ENCODE results near the gene HELZ2. TPM values are rescaled to one million over a fixed set of nuclear protein-coding genes. Genes with fewer than 3 reads are reported as not detected.

HELZ2 gene
- total and polyA plus RNA-seq, 2 donors from 2014 or later: 3.2 to 40.7 TPM

DNA sequence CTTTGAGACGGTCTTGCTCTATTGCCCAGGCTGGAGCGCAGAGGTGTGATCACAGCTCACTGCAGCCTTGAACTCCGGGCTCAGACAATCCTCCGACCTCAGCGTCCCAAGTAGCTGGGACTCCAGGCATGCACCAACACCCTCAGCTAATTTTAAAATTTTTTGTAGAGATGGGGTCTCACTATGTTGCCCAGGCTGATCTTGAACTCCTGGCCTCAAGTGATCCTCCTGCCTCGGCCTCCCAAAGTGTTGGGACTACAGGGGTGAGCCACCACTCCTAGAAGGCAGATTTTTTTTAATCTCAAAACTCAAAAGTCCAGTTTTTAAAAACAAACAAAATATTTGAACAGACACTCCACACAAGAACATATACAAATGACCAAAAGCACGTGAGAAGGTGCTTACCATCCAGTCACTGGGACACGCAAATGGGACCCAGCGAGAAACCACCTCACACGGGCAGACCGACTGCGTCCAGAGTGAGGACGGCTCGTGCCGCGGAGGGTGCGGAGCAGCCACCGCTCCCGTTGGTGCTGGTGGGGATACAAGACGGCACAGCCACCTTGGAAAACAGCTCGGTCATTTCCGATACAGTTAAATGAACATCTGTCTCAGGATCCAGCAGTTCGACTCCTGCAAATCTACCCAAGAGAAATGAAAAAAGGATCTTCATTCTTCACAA lies 8.5 kb upstream of the HELZ2 start:
- no peak for TF ChIP-seq CTCF (IDR thresholded peaks at IDR 0.05; ENCODE audit: borderline replicate concordance, extremely low read depth, insufficient read depth)
- intact Hi-C loops (cut with DNase I): no loop called here
- Histone ChIP-seq H3K27me3 (ENCODE audit: control insufficient read depth, insufficient read depth, low read length) (no peaks in the 10 kb centered on the region), H3K9me3 (ENCODE audit: control insufficient read depth in 2 of 3, insufficient read depth in 1 of 3, low read length in 3 of 3) (no peaks in the 10 kb centered on the region), H3K9ac (ENCODE audit: low read length in 3 of 3) (no peak overlapping the region), H3K27ac (ENCODE audit: low read depth in 2 of 2, low read length in 2 of 2) (no peak overlapping the region), H3K4me1 (ENCODE audit: control insufficient read depth in 2 of 3, insufficient read depth in 2 of 3, low read depth in 1 of 3, low read length in 3 of 3) (no peaks in the 10 kb centered on the region), H3K36me3 (ENCODE audit: control insufficient read depth in 2 of 3, insufficient read depth in 3 of 3, low read length in 3 of 3) (no peaks in the 10 kb centered on the region), H3K4me3 (ENCODE audit: low read length in 3 of 3) (no peak overlapping the region)
- FAIRE-seq (no peak), DNase-seq (no peak)

DNA sequence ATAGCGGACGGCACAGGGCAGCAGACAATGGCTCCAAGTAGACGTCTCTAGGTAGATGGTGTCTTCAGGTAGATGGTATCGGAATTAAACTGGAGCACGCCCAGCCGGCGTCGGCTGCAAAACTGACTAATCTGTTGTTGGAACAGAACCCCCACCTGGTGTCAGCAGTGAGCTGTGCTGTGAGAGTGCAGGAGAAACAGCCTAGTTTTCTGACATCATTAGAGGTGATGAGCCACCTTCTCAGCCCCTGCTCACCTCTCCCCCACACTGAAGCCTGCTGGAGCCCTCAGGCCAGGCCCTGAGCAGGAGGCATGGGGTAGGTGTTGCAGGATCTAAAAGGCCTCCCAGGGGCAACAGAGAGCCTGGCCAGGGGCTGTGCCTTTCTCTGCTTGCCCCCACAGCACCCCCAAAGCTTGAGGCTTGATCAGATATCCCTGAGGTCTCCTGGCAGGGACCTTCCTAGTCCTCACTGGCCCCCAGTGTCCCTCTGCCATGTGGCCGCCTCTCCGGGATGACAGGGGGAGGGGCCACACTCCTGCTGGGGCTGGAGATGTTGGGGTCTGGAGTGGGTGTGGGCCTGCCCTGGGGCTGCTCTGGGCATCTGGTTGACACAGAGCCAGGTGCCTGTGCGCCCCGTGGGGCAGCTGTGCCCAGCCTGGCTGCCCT lies 6.9 kb upstream of the HELZ2 start:
- FAIRE-seq: no peak
- peak in 4 of 5 donors; percentile 63 to 72 (median 68) for DNase-seq
- H3K4me1 ChIP-seq (ENCODE audit: control insufficient read depth in 2 of 3, insufficient read depth in 2 of 3, low read depth in 1 of 3, low read length in 3 of 3): no peaks in the 10 kb centered on the region
- H3K9ac ChIP-seq (ENCODE audit: low read length in 3 of 3): no peak overlapping the region
- TF ChIP-seq CTCF (IDR thresholded peaks at IDR 0.05; ENCODE audit: borderline replicate concordance, extremely low read depth, insufficient read depth): peak; percentile 30
- H3K27me3 ChIP-seq (ENCODE audit: control insufficient read depth, insufficient read depth, low read length): no peaks in the 10 kb centered on the region
- no peak overlapping the region for H3K4me3 ChIP-seq (ENCODE audit: low read length in 3 of 3)
- H3K9me3 ChIP-seq (ENCODE audit: control insufficient read depth in 2 of 3, insufficient read depth in 1 of 3, low read length in 3 of 3): no peaks in the 10 kb centered on the region
- no peak overlapping the region for H3K27ac ChIP-seq (ENCODE audit: low read depth in 2 of 2, low read length in 2 of 2)
- intact Hi-C loops (cut with DNase I): no loop called here
- no peaks in the 10 kb centered on the region for H3K36me3 ChIP-seq (ENCODE audit: control insufficient read depth in 2 of 3, insufficient read depth in 3 of 3, low read length in 3 of 3)

GRCh38 chr20:63579017-63579694 lies 5.1 kb upstream of the HELZ2 start:
- intact Hi-C loops (cut with DNase I): no loop called here
- Histone ChIP-seq H3K9ac (ENCODE audit: low read length in 3 of 3) (no peak overlapping the region), H3K27ac (ENCODE audit: low read depth in 2 of 2, low read length in 2 of 2) (no peak overlapping the region), H3K4me1 (ENCODE audit: control insufficient read depth in 2 of 3, insufficient read depth in 2 of 3, low read depth in 1 of 3, low read length in 3 of 3) (peaks cover 0 to 2% (median 0%) of the 10 kb centered on the region in 3 donors), H3K4me3 (ENCODE audit: low read length in 3 of 3) (no peak overlapping the region), H3K36me3 (ENCODE audit: control insufficient read depth in 2 of 3, insufficient read depth in 3 of 3, low read length in 3 of 3) (no peaks in the 10 kb centered on the region), H3K9me3 (ENCODE audit: control insufficient read depth in 2 of 3, insufficient read depth in 1 of 3, low read length in 3 of 3) (no peaks in the 10 kb centered on the region), H3K27me3 (ENCODE audit: control insufficient read depth, insufficient read depth, low read length) (no peaks in the 10 kb centered on the region)
- DNase-seq (peak in 1 of 5 donors; percentile 12), FAIRE-seq (no peak)
- no peak for TF ChIP-seq CTCF (IDR thresholded peaks at IDR 0.05; ENCODE audit: borderline replicate concordance, extremely low read depth, insufficient read depth)
